T-helper 1 cell treated with Interleukin-12 subunit alpha and Interleukin-12 subunit beta and Interleukin-4 antibody, amounts not matched to agents 30 μg/mL and 1 μg/mL, for 36 hours (primary cell): ENCODE measurements around the gene SCGB1D1.
"Not testable (repeated sequence)": the region's sequence is repeated elsewhere in the genome, so short reads cannot be mapped to it uniquely, and the experiment has no call there.

Source experiments
- H3K27ac Mint-ChIP-seq: one replicate; pipeline ENCODE4 v1.8.0; 2021; ENCODE audit warnings: mild to moderate bottlenecking, mixed read lengths
- H3K27me3 Mint-ChIP-seq: one replicate; pipeline ENCODE4 v1.8.0; 2021; ENCODE audit warnings: low read depth, mixed read lengths
- H3K36me3 Mint-ChIP-seq: one replicate; pipeline ENCODE4 v1.8.0; 2021; ENCODE audit warnings: low read depth, mixed read lengths
- H3K4me1 Mint-ChIP-seq: one replicate; pipeline ENCODE4 v1.8.0; 2021; ENCODE audit warnings: low read depth, mixed read lengths
- H3K4me3 Mint-ChIP-seq: one replicate; pipeline ENCODE4 v1.8.0; 2021; ENCODE audit warnings: mild to moderate bottlenecking, moderate library complexity, mixed read lengths
- H3K9me3 Mint-ChIP-seq: one replicate; pipeline ENCODE4 v1.8.0; 2021; ENCODE audit warnings: mixed read lengths

The SCGB1D1 gene

DNA sequence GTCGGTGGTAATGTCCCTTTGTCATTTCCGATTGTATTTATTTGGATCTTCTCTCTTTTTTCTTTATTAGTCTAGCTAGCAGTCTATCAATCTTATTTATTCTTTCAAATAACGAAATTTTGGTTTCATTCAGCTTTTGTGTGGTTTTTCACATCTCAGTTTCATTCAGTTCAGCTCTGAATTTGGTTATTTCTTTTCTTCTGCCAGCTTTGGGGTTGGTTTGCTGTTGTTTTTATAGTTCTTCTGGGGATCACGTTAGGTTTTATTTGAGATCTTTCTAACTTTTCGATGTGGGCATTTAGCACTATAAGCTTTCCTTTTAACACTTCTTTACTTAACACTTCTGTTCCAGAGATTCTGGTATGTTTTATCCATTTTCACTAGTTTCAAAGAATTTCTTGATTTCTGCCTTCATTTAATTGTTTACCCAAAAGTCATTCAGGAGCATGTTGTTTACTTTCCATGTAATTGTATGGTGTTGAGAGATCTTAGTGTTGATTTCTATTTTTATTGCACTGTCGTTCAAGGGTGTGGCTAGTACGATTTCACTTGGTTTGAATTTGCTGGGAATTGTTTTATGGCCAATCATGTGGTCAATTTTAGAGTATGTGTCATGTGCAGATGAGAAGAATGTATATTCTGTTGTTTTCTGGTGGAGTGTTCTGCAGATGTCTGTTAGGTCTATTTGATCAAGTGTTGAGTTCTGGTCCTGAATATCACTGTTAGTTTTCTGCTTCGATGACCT is 7.7 kb upstream of the SCGB1D1 start:
- peaks cover 24% of the 10 kb centered on the region for H3K27me3 Mint-ChIP-seq
- H3K4me3 Mint-ChIP-seq, result no peak overlapping the region
- H3K27ac Mint-ChIP-seq, result no peak overlapping the region
- no peaks in the 10 kb centered on the region for H3K9me3 Mint-ChIP-seq
- H3K36me3 Mint-ChIP-seq, result no peaks in the 10 kb centered on the region
- no peaks in the 10 kb centered on the region for H3K4me1 Mint-ChIP-seq

DNA sequence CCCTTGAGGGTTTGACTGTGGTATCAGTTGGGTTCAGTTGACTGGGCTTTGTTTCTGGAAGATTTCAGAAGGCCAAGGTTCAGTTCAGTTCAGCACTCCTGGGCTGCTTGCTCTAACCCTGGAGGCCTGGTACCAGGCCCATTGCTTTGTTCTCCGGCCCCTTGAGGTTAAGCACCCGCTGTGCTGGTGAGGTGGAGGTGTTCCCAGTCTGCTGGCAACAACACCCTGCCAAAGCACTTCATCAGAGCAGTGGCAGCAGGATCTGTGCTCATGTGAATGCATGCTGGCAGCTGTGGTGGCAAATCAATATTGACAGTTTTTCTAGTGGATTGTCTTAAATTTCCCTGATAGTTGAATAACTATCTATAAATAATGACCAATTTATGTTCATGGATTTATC is 3.8 kb upstream of the SCGB1D1 start:
- Mint-ChIP-seq H3K27me3 (peaks cover 13% of the 10 kb centered on the region), H3K4me1 (no peaks in the 10 kb centered on the region), H3K36me3 (no peaks in the 10 kb centered on the region), H3K27ac (no peak overlapping the region), H3K9me3 (no peaks in the 10 kb centered on the region), H3K4me3 (no peak overlapping the region)

DNA sequence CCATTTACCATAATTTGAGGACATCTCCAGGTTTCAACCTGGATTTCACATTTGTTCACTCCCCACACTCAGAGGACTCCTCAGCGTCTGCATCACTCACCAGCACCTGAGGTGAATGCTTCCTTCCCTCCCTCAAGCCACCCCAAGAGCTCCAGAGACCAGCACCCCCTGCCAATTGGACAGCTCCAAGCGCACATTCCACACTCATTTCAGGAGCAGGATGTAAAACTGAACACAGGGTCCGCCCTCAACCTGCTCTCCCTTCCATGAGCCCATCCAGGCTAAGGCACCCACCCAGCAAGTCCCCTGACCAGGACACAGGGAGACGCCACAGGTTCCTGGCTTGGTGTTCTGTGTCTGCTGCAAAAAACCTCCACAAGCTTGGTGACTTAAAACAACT is 3.9 kb downstream of the SCGB1D1 start:
- Mint-ChIP-seq H3K27me3 (peaks cover 30% of the 10 kb centered on the region), H3K4me3 (no peak overlapping the region), H3K9me3 (no peaks in the 10 kb centered on the region), H3K36me3 (no peaks in the 10 kb centered on the region), H3K27ac (no peak overlapping the region), H3K4me1 (no peaks in the 10 kb centered on the region)

DNA sequence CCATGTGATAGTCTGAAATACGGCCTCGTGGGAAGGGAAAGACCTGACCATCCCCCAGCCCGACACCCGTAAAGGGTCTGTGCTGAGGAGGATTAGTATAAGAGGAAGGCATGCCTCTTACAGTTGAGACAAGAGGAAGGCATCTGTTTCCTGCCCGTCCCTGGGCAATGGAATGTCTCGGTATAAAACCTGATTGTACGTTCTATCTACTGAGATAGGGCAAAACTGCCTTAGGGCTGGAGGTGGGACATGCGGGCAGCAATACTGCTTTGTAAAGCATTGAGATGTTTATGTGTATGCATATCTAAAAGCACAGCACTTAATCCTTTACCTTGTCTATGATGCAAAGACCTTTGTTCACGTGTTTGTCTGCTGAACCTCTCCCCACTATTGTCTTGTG is 5.0 kb downstream of the SCGB1D1 start:
- not testable (repeated sequence) for H3K4me1 Mint-ChIP-seq, H3K9me3 Mint-ChIP-seq, H3K4me3 Mint-ChIP-seq, H3K36me3 Mint-ChIP-seq, H3K27ac Mint-ChIP-seq
- peaks cover 31% of the 10 kb centered on the region for H3K27me3 Mint-ChIP-seq

DNA sequence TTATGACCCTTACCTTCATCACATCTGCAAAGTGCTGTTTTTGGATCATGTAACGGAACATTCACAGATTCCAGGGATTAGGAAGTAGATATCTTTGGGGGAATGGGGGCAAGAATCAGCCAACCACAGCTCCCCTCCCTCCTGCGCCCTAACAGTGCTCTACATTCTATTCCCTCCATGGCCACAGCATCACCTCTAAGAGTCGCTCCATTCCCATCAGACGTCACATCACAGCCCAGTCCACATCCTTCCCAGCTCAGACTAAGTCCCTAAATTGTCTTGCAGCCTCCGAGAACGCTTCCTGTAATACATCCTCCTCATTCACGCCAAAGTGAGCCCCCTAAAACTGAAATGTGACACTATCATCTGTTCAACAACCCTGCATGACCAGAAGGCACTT is 5.9 kb downstream of the SCGB1D1 start:
- H3K4me1 Mint-ChIP-seq, result no peaks in the 10 kb centered on the region
- no peaks in the 10 kb centered on the region for H3K36me3 Mint-ChIP-seq
- no peak overlapping the region for H3K27ac Mint-ChIP-seq
- H3K4me3 Mint-ChIP-seq, result no peak overlapping the region
- no peaks in the 10 kb centered on the region for H3K9me3 Mint-ChIP-seq
- H3K27me3 Mint-ChIP-seq, result peaks cover 38% of the 10 kb centered on the region

DNA sequence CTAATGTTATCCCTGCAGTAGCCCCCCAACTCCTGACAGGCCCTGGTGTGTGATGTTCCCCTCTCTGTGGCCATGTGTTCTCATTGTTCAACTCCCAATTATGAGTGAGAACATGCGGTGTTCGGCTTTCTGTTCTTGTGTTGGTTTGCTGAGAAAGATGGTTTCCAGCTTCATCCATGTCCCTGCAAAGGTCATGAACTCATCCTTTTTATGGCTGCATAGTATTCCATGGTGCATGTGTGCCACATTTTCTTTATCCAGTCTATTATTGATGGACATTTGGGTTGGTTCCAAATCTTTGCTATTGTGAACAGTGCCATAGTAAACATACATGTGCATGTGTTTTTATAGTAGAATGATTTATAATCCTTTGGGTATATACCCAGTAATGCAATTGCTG is 7.4 kb downstream of the SCGB1D1 start:
- not testable (repeated sequence) for H3K4me3 Mint-ChIP-seq, H3K9me3 Mint-ChIP-seq, H3K27ac Mint-ChIP-seq, H3K4me1 Mint-ChIP-seq, H3K36me3 Mint-ChIP-seq
- peaks cover 45% of the 10 kb centered on the region for H3K27me3 Mint-ChIP-seq

DNA sequence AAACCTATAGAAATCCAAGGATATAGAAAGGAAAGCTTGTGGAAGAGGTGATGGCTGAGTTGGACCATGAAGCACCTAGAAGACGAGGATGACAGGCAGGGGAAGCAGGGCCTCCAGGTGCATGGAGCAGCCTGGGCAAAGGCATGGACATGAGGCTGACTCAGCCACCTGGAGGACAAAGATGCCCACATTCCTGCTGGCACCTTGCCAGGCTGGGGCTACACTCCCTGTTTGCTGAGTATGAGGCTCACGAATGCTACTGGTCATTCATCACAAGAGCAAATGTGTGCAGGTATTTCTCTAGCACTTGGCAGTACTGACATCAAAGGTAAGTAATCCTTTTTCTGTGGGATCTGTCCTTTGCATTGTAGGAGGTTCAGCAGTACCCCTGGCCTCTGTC is 11.4 kb downstream of the SCGB1D1 start:
- Mint-ChIP-seq H3K4me3 (no peak overlapping the region), H3K36me3 (no peaks in the 10 kb centered on the region), H3K27me3 (peaks cover 18% of the 10 kb centered on the region), H3K4me1 (no peaks in the 10 kb centered on the region), H3K9me3 (no peaks in the 10 kb centered on the region), H3K27ac (no peak overlapping the region)

DNA sequence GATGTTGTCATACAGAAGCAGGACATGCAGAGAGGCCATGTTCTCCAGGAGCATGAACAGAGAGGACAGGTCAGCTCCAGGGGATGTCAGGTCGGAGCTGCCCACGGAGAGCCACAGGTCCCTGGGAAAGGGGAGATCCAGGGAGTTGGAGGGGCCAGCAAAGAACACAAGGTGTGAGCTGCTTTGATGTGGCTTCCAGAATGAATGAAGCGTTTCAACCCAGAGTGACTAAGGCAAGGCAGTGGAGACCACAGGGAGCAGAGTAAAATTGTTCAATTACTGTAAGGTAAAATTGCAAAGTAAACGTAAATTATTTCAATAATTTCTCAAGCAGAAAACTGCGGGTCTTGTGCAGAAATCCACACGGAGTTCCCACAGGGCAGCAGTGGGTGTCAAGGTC is 12.9 kb downstream of the SCGB1D1 start:
- no peak overlapping the region for H3K4me3 Mint-ChIP-seq
- H3K4me1 Mint-ChIP-seq, result no peaks in the 10 kb centered on the region
- H3K36me3 Mint-ChIP-seq, result no peaks in the 10 kb centered on the region
- H3K27me3 Mint-ChIP-seq, result peaks cover 19% of the 10 kb centered on the region
- H3K27ac Mint-ChIP-seq, result no peak overlapping the region
- no peaks in the 10 kb centered on the region for H3K9me3 Mint-ChIP-seq

DNA sequence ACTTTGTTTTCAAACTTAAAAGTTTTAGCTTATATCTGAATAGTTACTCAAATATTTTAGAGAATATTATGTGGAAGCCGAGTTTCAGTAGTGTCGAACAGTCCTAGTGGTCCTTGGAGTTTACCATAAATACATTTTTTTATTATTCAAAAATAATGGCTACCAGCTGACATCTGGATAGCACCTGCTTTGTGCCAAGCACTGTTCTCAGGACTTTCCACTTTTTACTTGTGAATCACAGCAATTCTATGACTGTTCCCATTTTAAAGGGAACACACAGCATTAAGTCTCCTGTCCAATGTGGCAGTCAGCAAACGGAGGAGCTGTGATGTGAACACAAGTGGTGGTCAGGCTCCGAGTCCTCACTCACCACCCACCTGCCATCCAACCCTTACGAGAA is 14.4 kb downstream of the SCGB1D1 start:
- Mint-ChIP-seq H3K9me3 (no peaks in the 10 kb centered on the region), H3K27me3 (peaks cover 22% of the 10 kb centered on the region), H3K4me3 (no peak overlapping the region), H3K27ac (no peak overlapping the region), H3K36me3 (no peaks in the 10 kb centered on the region), H3K4me1 (no peaks in the 10 kb centered on the region)

DNA sequence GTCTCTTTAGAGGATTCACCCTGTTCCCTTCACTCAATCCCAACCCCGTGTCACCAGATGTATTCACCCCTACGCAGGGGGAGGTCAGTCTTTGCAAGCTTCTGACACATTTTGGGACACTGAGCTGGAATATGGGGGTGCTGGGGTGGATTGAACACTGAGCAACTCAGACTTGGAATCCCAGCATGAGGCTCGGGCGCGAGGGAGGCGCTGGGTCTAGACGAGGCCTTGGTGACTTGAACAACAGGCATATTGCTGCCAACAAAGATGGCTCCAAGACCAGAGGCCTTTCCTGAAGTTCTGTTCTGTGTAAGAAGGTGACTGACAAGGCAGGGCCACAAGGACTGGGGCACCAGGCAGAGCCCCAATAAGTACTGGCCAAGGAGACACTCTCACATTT is 15.4 kb downstream of the SCGB1D1 start:
- no peak overlapping the region for H3K27ac Mint-ChIP-seq
- no peaks in the 10 kb centered on the region for H3K4me1 Mint-ChIP-seq
- peaks cover 17% of the 10 kb centered on the region for H3K27me3 Mint-ChIP-seq
- no peaks in the 10 kb centered on the region for H3K9me3 Mint-ChIP-seq
- no peak overlapping the region for H3K4me3 Mint-ChIP-seq
- H3K36me3 Mint-ChIP-seq, result no peaks in the 10 kb centered on the region

DNA sequence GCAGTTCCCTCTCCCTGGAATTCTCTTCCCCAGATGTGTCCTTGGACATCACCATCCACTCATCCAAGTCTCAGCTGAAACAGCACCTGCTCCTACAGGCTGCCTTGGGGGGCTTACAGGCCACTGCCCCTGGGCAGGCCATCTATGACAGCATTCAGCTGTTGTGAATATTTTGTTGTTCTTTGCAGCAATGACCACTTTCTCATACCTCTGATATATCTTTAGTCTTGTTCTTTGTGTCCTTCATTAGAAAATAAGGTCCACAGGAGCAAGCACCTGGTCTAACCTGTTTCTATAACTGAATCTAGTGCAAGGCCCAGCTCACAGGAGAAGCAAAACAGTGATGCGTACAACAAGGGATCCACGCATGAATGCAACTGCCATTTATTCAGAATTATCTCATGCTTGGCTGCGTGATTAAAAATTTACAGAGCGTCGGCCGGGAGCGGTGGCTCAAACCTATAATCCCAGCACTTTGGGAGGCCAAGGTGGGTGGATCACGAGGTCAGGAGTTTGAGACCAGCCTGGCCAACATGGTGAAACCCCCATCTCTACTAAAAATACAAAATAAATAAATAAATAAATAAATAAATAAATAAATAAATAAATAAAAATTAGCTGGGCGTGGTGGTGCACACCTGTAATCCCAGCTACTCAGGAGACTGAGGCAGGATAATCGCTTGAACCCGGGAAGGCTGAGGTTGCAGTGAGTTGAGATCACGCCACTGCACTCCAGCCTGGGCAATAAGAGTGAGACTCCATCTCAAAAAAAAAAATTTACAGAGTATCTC is 16.5 kb downstream of the SCGB1D1 start:
- H3K4me1 Mint-ChIP-seq, H3K36me3 Mint-ChIP-seq, H3K9me3 Mint-ChIP-seq, H3K27me3 Mint-ChIP-seq, H3K27ac Mint-ChIP-seq, H3K4me3 Mint-ChIP-seq: not testable (repeated sequence)

DNA sequence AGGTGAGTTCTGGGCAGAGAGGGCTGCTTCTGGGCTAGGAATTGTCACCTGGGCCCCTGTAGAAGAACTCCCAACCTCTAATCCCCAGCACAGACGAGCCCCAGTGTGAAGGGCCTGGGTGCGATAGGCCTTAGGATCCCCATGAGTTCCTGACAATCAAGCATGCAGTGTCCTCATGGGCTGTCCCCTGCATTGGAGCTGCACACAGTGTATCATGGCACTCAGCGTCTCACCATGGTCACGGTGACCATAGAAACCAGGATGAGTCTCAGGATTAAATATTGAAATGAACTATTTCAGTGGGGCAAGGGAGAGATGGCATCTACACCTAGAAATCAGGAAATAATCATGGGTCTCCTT is 18.7 kb downstream of the SCGB1D1 start:
- no peaks in the 10 kb centered on the region for H3K36me3 Mint-ChIP-seq
- H3K4me3 Mint-ChIP-seq, result no peak overlapping the region
- H3K4me1 Mint-ChIP-seq, result no peaks in the 10 kb centered on the region
- H3K27ac Mint-ChIP-seq, result no peak overlapping the region
- H3K9me3 Mint-ChIP-seq, result no peaks in the 10 kb centered on the region
- peaks cover 4% of the 10 kb centered on the region for H3K27me3 Mint-ChIP-seq

DNA sequence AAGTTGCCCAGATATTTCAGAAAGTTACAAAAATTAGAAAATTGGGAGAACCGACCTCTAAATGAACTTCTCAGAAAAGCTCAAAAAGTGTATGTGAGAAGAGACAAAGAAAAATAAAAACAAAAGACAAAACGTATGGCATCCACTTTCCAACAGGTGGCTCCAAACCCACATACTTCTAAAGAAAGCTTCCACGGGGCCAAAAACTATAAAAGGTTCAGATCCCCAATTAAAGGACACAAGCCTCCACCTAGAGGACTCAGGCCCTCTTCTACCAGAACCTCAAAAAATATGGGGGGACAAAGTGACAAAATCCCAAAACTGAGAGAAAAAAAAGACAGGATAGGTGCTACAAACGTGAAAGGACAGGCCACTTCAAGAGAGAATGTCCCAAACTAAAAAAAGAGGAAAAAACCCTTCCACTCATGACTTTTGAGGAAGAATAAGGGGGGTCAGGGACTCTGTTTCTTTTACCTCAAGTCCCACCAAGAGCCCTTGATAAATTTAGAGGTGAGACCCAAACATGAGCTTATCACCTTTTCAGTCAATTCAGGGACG is 27.3 kb downstream of the SCGB1D1 start:
- no peak overlapping the region for H3K4me3 Mint-ChIP-seq
- peaks cover 38% of the 10 kb centered on the region for H3K27me3 Mint-ChIP-seq
- H3K9me3 Mint-ChIP-seq, result peaks cover 10% of the 10 kb centered on the region
- no peak overlapping the region for H3K27ac Mint-ChIP-seq
- H3K36me3 Mint-ChIP-seq, result peaks cover 2% of the 10 kb centered on the region
- no peaks in the 10 kb centered on the region for H3K4me1 Mint-ChIP-seq

DNA sequence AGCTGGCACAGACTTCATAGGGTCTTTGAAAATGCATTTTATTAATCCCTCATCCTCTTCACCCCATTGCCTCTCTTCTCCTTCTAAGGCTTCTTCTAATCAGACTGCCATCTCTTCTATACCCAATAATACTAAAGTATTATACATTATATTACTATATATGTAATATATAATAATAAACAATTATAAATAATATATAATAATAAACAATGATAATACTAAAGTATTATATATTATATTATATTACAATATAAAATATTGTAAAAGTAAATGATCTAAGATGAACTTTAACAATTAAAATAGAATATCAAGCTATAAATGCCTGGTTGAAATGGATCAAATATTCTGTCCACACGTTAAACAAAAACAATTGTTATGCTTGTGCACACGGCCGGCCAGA is 31.5 kb downstream of the SCGB1D1 start:
- no peak overlapping the region for H3K27ac Mint-ChIP-seq
- no peak overlapping the region for H3K4me3 Mint-ChIP-seq
- no peaks in the 10 kb centered on the region for H3K4me1 Mint-ChIP-seq
- H3K9me3 Mint-ChIP-seq, result peaks cover 37% of the 10 kb centered on the region
- peaks cover 29% of the 10 kb centered on the region for H3K27me3 Mint-ChIP-seq
- peaks cover 8% of the 10 kb centered on the region for H3K36me3 Mint-ChIP-seq

DNA sequence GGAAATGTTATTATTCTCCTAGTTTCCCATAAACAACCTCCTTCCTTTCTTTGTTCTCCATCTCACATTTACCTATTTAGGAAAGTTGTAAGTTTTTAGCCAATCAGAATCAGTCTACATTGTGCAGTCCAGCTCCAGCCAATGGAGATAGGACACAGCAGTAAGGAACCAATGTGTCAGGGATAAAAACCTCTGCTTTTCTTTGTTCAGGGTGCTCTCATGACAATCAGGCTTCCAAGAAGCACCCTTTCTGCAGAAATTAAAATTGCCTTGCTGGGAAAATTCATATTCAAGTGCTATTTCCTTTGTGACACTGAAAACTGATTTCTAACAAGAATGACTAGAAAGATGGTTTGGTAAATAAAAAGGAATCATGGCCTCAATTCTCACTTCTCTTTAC is 33.1 kb downstream of the SCGB1D1 start:
- no peaks in the 10 kb centered on the region for H3K4me1 Mint-ChIP-seq
- H3K36me3 Mint-ChIP-seq, result peaks cover 8% of the 10 kb centered on the region
- H3K27ac Mint-ChIP-seq, result no peak overlapping the region
- H3K27me3 Mint-ChIP-seq, result peaks cover 16% of the 10 kb centered on the region
- H3K9me3 Mint-ChIP-seq, result peaks cover 37% of the 10 kb centered on the region
- H3K4me3 Mint-ChIP-seq, result no peak overlapping the region
